ENCODE measurements around the gene AAK1. TPM values are rescaled to one million over a fixed set of nuclear protein-coding genes. Genes with fewer than 3 reads are reported as not detected.

The AAK1 gene
- total RNA-seq, 1 experiment from 2014 or later, result 35.6 TPM

DNA sequence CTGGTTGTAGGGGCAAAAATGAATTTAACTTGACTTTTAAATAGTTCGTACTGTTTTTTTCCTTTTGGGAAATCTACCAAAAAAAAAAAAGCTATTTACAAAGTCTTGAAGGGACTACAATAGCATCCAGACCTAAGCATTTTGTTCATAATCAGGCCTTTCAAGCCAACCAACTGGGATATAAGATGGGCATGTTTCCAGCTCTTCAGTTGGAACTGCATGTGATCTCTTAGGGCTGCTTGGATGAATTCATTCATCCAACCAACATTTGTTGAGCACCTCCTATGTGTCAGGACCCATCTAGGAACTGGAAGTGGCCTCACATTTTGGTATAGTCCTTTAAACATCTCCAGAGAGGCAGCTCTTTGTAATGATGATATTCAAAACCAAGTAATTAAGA is 98.6 kb downstream of the AAK1 start:
- POLR2A ChIA-PET, result no interaction called here
- Mint-ChIP-seq H3K36me3 (peaks cover 27% of the 10 kb centered on the region), H3K9me3 (peaks cover 30% of the 10 kb centered on the region), H3K27ac (no peak overlapping the region), H3K4me1 (no peaks in the 10 kb centered on the region), H3K4me3 (no peak overlapping the region), H3K27me3 (ENCODE audit: low read depth) (no peaks in the 10 kb centered on the region)
- ATAC-seq (no peak), DNase-seq (ENCODE audit: low spot score) (no peak)
- CTCF ChIA-PET, result no interaction called here
- TF ChIP-seq, protein P1, sequence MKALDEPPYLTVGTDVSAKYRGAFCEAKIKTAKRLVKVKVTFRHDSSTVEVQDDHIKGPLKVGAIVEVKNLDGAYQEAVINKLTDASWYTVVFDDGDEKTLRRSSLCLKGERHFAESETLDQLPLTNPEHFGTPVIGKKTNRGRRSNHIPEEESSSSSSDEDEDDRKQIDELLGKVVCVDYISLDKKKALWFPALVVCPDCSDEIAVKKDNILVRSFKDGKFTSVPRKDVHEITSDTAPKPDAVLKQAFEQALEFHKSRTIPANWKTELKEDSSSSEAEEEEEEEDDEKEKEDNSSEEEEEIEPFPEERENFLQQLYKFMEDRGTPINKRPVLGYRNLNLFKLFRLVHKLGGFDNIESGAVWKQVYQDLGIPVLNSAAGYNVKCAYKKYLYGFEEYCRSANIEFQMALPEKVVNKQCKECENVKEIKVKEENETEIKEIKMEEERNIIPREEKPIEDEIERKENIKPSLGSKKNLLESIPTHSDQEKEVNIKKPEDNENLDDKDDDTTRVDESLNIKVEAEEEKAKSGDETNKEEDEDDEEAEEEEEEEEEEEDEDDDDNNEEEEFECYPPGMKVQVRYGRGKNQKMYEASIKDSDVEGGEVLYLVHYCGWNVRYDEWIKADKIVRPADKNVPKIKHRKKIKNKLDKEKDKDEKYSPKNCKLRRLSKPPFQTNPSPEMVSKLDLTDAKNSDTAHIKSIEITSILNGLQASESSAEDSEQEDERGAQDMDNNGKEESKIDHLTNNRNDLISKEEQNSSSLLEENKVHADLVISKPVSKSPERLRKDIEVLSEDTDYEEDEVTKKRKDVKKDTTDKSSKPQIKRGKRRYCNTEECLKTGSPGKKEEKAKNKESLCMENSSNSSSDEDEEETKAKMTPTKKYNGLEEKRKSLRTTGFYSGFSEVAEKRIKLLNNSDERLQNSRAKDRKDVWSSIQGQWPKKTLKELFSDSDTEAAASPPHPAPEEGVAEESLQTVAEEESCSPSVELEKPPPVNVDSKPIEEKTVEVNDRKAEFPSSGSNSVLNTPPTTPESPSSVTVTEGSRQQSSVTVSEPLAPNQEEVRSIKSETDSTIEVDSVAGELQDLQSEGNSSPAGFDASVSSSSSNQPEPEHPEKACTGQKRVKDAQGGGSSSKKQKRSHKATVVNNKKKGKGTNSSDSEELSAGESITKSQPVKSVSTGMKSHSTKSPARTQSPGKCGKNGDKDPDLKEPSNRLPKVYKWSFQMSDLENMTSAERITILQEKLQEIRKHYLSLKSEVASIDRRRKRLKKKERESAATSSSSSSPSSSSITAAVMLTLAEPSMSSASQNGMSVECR (CRISPR knock-in tag; IDR thresholded peaks at IDR 0.05; ENCODE audit: borderline replicate concordance), result no peak
- TF ChIP-seq, protein P2, sequence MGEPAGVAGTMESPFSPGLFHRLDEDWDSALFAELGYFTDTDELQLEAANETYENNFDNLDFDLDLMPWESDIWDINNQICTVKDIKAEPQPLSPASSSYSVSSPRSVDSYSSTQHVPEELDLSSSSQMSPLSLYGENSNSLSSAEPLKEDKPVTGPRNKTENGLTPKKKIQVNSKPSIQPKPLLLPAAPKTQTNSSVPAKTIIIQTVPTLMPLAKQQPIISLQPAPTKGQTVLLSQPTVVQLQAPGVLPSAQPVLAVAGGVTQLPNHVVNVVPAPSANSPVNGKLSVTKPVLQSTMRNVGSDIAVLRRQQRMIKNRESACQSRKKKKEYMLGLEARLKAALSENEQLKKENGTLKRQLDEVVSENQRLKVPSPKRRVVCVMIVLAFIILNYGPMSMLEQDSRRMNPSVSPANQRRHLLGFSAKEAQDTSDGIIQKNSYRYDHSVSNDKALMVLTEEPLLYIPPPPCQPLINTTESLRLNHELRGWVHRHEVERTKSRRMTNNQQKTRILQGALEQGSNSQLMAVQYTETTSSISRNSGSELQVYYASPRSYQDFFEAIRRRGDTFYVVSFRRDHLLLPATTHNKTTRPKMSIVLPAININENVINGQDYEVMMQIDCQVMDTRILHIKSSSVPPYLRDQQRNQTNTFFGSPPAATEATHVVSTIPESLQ (CRISPR knock-in tag; IDR thresholded peaks at IDR 0.05), result no peak
- TF ChIP-seq KAT7 (CRISPR knock-in tag; IDR thresholded peaks at IDR 0.05; ENCODE audit: borderline replicate concordance) (no peak), FOXP1 (CRISPR knock-in tag; IDR thresholded peaks at IDR 0.05; ENCODE audit: borderline replicate concordance) (no peak)
- TF ChIP-seq, protein P3, sequence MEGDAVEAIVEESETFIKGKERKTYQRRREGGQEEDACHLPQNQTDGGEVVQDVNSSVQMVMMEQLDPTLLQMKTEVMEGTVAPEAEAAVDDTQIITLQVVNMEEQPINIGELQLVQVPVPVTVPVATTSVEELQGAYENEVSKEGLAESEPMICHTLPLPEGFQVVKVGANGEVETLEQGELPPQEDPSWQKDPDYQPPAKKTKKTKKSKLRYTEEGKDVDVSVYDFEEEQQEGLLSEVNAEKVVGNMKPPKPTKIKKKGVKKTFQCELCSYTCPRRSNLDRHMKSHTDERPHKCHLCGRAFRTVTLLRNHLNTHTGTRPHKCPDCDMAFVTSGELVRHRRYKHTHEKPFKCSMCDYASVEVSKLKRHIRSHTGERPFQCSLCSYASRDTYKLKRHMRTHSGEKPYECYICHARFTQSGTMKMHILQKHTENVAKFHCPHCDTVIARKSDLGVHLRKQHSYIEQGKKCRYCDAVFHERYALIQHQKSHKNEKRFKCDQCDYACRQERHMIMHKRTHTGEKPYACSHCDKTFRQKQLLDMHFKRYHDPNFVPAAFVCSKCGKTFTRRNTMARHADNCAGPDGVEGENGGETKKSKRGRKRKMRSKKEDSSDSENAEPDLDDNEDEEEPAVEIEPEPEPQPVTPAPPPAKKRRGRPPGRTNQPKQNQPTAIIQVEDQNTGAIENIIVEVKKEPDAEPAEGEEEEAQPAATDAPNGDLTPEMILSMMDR (IDR thresholded peaks at IDR 0.05), result no peak

DNA sequence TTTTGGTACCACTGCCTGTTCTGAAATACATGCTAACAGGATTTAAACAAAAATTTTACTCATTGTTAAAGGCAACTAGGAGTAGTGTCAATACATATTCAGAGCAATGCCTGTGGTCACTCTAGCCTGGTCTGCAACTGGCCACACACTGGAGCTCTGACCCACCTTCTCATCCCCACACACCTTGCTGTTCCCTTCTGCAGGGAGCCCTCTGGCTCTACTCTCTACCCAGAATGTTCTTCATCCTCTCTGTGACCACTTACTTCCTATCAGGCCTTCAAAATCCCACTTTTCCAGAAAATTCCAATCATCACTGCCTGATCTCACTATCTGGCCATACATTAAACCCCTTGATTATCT is 104.0 kb downstream of the AAK1 start:
- ATAC-seq (no peak), DNase-seq (ENCODE audit: low spot score) (no peak)
- TF ChIP-seq MYBL2 (CRISPR knock-in tag; IDR thresholded peaks at IDR 0.05), result no peak
- no peak for TF ChIP-seq ZBTB21 (CRISPR knock-in tag; IDR thresholded peaks at IDR 0.05; ENCODE audit: borderline replicate concordance)
- TF ChIP-seq, protein P4, sequence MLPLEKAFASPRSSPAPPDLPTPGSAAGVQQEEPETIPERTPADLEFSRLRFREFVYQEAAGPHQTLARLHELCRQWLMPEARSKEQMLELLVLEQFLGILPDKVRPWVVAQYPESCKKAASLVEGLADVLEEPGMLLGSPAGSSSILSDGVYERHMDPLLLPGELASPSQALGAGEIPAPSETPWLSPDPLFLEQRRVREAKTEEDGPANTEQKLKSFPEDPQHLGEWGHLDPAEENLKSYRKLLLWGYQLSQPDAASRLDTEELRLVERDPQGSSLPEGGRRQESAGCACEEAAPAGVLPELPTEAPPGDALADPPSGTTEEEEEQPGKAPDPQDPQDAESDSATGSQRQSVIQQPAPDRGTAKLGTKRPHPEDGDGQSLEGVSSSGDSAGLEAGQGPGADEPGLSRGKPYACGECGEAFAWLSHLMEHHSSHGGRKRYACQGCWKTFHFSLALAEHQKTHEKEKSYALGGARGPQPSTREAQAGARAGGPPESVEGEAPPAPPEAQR (CRISPR knock-in tag; IDR thresholded peaks at IDR 0.05), result no peak
- no peaks in the 10 kb centered on the region; the same call in 1 of the 2 replicates for H3K9me3 Mint-ChIP-seq
- H3K36me3 Mint-ChIP-seq, result peaks cover 4% of the 10 kb centered on the region
- ChIA-PET CTCF (interaction anchor here (1.4 kb wide), 1 partner anchor 26 kb away, joined by 4 read pairs; no protein-coding TSS in a partner anchor), POLR2A (interaction anchor here (0.5 to 0.6 kb wide), 2 partner anchors 12 to 179 kb away, joined by 3 to 6 read pairs; no protein-coding TSS in a partner anchor)
- no peak overlapping the region for H3K27ac Mint-ChIP-seq
- no peaks in the 10 kb centered on the region for H3K27me3 Mint-ChIP-seq (ENCODE audit: low read depth)
- no peak overlapping the region for H3K4me3 Mint-ChIP-seq
- H3K4me1 Mint-ChIP-seq, result no peaks in the 10 kb centered on the region

DNA sequence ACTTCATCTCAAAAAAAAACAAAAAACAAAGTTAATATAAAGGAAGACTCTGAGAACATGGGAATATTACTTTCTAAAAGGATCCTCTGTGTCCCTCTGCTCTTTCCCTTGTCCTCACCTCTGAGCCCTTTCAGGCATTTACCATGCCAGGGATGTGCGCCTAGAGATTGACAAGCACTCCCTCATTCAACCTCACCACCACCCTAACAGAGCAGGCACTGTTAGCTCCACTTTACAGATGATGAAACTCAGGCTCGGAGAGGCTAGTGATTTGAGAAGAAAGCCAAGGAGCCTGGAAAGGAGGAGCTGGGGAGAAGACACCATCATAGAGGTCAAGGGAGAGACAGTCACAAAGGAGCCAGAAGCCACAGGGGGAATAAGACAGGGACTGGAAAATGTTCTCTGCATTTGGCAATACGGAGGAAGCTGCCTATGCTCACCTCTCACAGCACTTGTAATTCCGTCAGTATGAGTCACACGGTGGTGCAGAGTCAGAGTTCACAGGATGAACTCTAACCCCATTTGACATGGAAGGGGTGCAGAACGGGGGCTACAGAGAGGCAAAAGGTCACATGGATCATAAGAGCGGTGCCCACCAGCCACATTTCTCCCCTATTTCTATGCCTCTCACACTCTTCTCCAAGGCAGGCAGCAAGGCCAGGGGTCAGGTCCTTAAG is 104.5 kb downstream of the AAK1 start:
- no peak overlapping the region for H3K27ac Mint-ChIP-seq
- POLR2A ChIA-PET, result no interaction called here
- no peak overlapping the region for H3K4me3 Mint-ChIP-seq

More for the DNA sequence above, 104.5 kb downstream of the AAK1 start:
- CTCF ChIA-PET, result interaction anchor here (1.4 kb wide), 1 partner anchor 27 kb away, joined by 4 read pairs; no protein-coding TSS in a partner anchor
- DNase-seq (ENCODE audit: low spot score), result no peak
- H3K4me1 Mint-ChIP-seq, result no peaks in the 10 kb centered on the region
- H3K36me3 Mint-ChIP-seq, result peaks cover 4% of the 10 kb centered on the region
- TF ChIP-seq ZNF423 (CRISPR knock-in tag; IDR thresholded peaks at IDR 0.05) (no peak), GABPB1 (CRISPR knock-in tag; IDR thresholded peaks at IDR 0.05) (peak; percentile 56; the same call in 1 of the 2 replicates), ZNF232 (CRISPR knock-in tag; IDR thresholded peaks at IDR 0.05) (no peak), EMX1 (CRISPR knock-in tag; IDR thresholded peaks at IDR 0.05) (no peak), ESRRA (CRISPR knock-in tag; IDR thresholded peaks at IDR 0.05; ENCODE audit: borderline replicate concordance) (no peak), NFATC4 (CRISPR knock-in tag; IDR thresholded peaks at IDR 0.05) (no peak)
- TF ChIP-seq, protein P5, sequence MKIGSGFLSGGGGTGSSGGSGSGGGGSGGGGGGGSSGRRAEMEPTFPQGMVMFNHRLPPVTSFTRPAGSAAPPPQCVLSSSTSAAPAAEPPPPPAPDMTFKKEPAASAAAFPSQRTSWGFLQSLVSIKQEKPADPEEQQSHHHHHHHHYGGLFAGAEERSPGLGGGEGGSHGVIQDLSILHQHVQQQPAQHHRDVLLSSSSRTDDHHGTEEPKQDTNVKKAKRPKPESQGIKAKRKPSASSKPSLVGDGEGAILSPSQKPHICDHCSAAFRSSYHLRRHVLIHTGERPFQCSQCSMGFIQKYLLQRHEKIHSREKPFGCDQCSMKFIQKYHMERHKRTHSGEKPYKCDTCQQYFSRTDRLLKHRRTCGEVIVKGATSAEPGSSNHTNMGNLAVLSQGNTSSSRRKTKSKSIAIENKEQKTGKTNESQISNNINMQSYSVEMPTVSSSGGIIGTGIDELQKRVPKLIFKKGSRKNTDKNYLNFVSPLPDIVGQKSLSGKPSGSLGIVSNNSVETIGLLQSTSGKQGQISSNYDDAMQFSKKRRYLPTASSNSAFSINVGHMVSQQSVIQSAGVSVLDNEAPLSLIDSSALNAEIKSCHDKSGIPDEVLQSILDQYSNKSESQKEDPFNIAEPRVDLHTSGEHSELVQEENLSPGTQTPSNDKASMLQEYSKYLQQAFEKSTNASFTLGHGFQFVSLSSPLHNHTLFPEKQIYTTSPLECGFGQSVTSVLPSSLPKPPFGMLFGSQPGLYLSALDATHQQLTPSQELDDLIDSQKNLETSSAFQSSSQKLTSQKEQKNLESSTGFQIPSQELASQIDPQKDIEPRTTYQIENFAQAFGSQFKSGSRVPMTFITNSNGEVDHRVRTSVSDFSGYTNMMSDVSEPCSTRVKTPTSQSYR (CRISPR knock-in tag; IDR thresholded peaks at IDR 0.05), result no peak
- TF ChIP-seq, protein P6, sequence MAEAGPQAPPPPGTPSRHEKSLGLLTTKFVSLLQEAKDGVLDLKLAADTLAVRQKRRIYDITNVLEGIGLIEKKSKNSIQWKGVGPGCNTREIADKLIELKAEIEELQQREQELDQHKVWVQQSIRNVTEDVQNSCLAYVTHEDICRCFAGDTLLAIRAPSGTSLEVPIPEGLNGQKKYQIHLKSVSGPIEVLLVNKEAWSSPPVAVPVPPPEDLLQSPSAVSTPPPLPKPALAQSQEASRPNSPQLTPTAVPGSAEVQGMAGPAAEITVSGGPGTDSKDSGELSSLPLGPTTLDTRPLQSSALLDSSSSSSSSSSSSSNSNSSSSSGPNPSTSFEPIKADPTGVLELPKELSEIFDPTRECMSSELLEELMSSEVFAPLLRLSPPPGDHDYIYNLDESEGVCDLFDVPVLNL (CRISPR knock-in tag; IDR thresholded peaks at IDR 0.05; ENCODE audit: borderline replicate concordance, low read depth), result no peak
- H3K27me3 Mint-ChIP-seq (ENCODE audit: low read depth), result no peaks in the 10 kb centered on the region
- ATAC-seq, result no peak
- no peaks in the 10 kb centered on the region; the same call in 1 of the 2 replicates for H3K9me3 Mint-ChIP-seq
